CD4-positive, CD25-positive, alpha-beta regulatory T cell (primary cell): Measurements from ENCODE around the gene RHEB. TPM values are rescaled to one million over a fixed set of nuclear protein-coding genes. Genes with fewer than 3 reads are reported as not detected.

Experiments used
- ATAC-seq, 2 donors: fragments of 150-1000 bp; cut with Tn5 transposase; one replicate each; pipeline ENCODE4 v1.10.0; 2021; ENCODE audit warnings: low read depth in 2 of 2, moderate number of reproducible peaks in 2 of 2, moderate library complexity in 1 of 2
- DNase-seq, 3 donors: peaks; one replicate each; pipeline versions ENCODE4 v3.0.0 to v3.0.0-alpha.2; 2012 to 2022; ENCODE audit warnings: mixed read lengths in 1 of 3
- H3K27ac ChIP-seq: one replicate; pipeline ENCODE4 v1.7.0; 2013; ENCODE audit warnings: mild to moderate bottlenecking, low read length; ENCODE audit not compliant: insufficient read depth, poor library complexity, severe bottlenecking
- H3K27me3 ChIP-seq: one replicate; pipeline ENCODE4 v1.7.0; 2013; ENCODE audit warnings: low read length; ENCODE audit not compliant: control insufficient read depth, insufficient read depth
- H3K36me3 ChIP-seq: one replicate; pipeline ENCODE4 v1.7.0; 2013; ENCODE audit warnings: mild to moderate bottlenecking, low read length, moderate library complexity; ENCODE audit not compliant: control insufficient read depth, insufficient read depth
- H3K4me1 ChIP-seq: 2 replicates; pipeline ENCODE4 v1.7.0; 2013; ENCODE audit warnings: mild to moderate bottlenecking, low read length; ENCODE audit not compliant: insufficient read depth, control insufficient read depth, poor library complexity, severe bottlenecking
- H3K4me3 ChIP-seq: one replicate; pipeline ENCODE4 v1.7.0; 2013; ENCODE audit warnings: low read depth, mild to moderate bottlenecking, low read length, moderate library complexity
- H3K9me3 ChIP-seq, 2 experiments: 1 replicate in 1 of 2; 2 replicates in 1 of 2; pipeline ENCODE4 v1.7.0; 2013; ENCODE audit warnings: low read length in 2 of 2, mild to moderate bottlenecking in 1 of 2, moderate library complexity in 1 of 2; ENCODE audit not compliant: control insufficient read depth in 2 of 2
- H3K27ac Mint-ChIP-seq, 3 donors: one replicate each; pipeline ENCODE4 v1.8.0; 2020 to 2022; ENCODE audit warnings: mild to moderate bottlenecking in 3 of 3, mixed read lengths in 3 of 3, moderate library complexity in 2 of 3
- H3K27me3 Mint-ChIP-seq: one replicate; pipeline ENCODE4 v1.8.0; 2022; ENCODE audit warnings: mild to moderate bottlenecking, mixed read lengths
- H3K36me3 Mint-ChIP-seq: one replicate; pipeline ENCODE4 v1.8.0; 2020; ENCODE audit warnings: mixed read lengths
- H3K4me1 Mint-ChIP-seq, 4 donors: one replicate each; pipeline ENCODE4 v1.8.0; 2020 to 2022; ENCODE audit warnings: mixed read lengths in 4 of 4, mild to moderate bottlenecking in 1 of 4
- H3K4me3 Mint-ChIP-seq, 4 donors: one replicate each; pipeline ENCODE4 v1.8.0; 2020 to 2022; ENCODE audit warnings: mild to moderate bottlenecking in 4 of 4, mixed read lengths in 4 of 4, moderate library complexity in 3 of 4
- H3K9me3 Mint-ChIP-seq, 7 donors: one replicate each; pipeline ENCODE4 v1.8.0; 2020 to 2022; ENCODE audit warnings: mixed read lengths in 7 of 7, mild to moderate bottlenecking in 3 of 7, moderate library complexity in 2 of 7
- polyA plus RNA-seq, 4 donors: library from polyadenylated mRNA; unstranded; fragments of 300-500 nt; fragmentation: Illumina TruSeq; gene quantifications; one replicate each; pipeline ENCODE4 v1.2.3, GENCODE V29; 2021
- total RNA-seq: library from RNA; stranded (reverse); gene quantifications from one replicate; pipeline ENCODE4 v1.2.3, GENCODE V29; 2022

RHEB gene
- total and polyA plus RNA-seq, 5 donors from 2014 or later = 51.3 to 72.6 (median 65.3) TPM

- no peak overlapping the region for H3K4me3 Mint-ChIP-seq
- Histone ChIP-seq H3K27ac (no peak overlapping the region), H3K36me3 (no peaks in the 10 kb centered on the region), H3K4me1 (peaks cover 28% of the 10 kb centered on the region), H3K27me3 (no peaks in the 10 kb centered on the region), H3K4me3 (no peak overlapping the region), H3K9me3 (no peaks in the 10 kb centered on the region)
- no peaks in the 10 kb centered on the region for H3K36me3 Mint-ChIP-seq
- H3K27ac Mint-ChIP-seq = no peak overlapping the region
- H3K4me1 Mint-ChIP-seq = peaks cover 0 to 32% (median 11%) of the 10 kb centered on the region in 4 donors
- no peaks in the 10 kb centered on the region for H3K9me3 Mint-ChIP-seq
- DNase-seq (no peak), ATAC-seq (no peak)
- peaks cover 19% of the 10 kb centered on the region for H3K27me3 Mint-ChIP-seq
Measured at GRCh38 chr7:151436446-151437158, 83.1 kb downstream of the RHEB start.

- Mint-ChIP-seq H3K4me1 (peaks cover 0 to 32% (median 8%) of the 10 kb centered on the region in 4 donors), H3K36me3 (no peaks in the 10 kb centered on the region), H3K4me3 (no peak overlapping the region), H3K27ac (no peak overlapping the region), H3K27me3 (peaks cover 16% of the 10 kb centered on the region), H3K9me3 (no peaks in the 10 kb centered on the region)
- no peak overlapping the region for H3K4me3 ChIP-seq
- H3K4me1 ChIP-seq = peaks cover 31% of the 10 kb centered on the region
- H3K27ac ChIP-seq = no peak overlapping the region
- H3K36me3 ChIP-seq = no peaks in the 10 kb centered on the region
- no peak for DNase-seq
- H3K27me3 ChIP-seq = no peaks in the 10 kb centered on the region
- no peak for ATAC-seq
- no peaks in the 10 kb centered on the region for H3K9me3 ChIP-seq
Measured at GRCh38 chr7:151435971-151436370, 83.7 kb downstream of the RHEB start.

GRCh38 chr7:151435103-151435916 is 84.4 kb downstream of the RHEB start:
- H3K27ac ChIP-seq = no peak overlapping the region
- DNase-seq = no peak
- H3K27me3 ChIP-seq = no peaks in the 10 kb centered on the region
- H3K4me1 Mint-ChIP-seq = peaks cover 0 to 31% (median 12%) of the 10 kb centered on the region in 4 donors
- ATAC-seq = no peak
- H3K36me3 Mint-ChIP-seq = no peaks in the 10 kb centered on the region
- H3K4me3 Mint-ChIP-seq = no peak overlapping the region
- no peak overlapping the region for H3K4me3 ChIP-seq
- peaks cover 34% of the 10 kb centered on the region for H3K4me1 ChIP-seq
- H3K36me3 ChIP-seq = no peaks in the 10 kb centered on the region
- no peaks in the 10 kb centered on the region for H3K9me3 Mint-ChIP-seq
- no peaks in the 10 kb centered on the region for H3K9me3 ChIP-seq
- no peak overlapping the region for H3K27ac Mint-ChIP-seq
- peaks cover 11% of the 10 kb centered on the region for H3K27me3 Mint-ChIP-seq

GRCh38 chr7:151434549-151434948 is 85.1 kb downstream of the RHEB start:
- ATAC-seq (no peak), DNase-seq (no peak)
- no peaks in the 10 kb centered on the region for H3K36me3 ChIP-seq
- no peak overlapping the region for H3K4me3 ChIP-seq
- no peaks in the 10 kb centered on the region for H3K27me3 ChIP-seq
- no peak overlapping the region for H3K4me3 Mint-ChIP-seq
- peaks cover 38% of the 10 kb centered on the region for H3K4me1 ChIP-seq
- no peaks in the 10 kb centered on the region for H3K9me3 Mint-ChIP-seq
- H3K27me3 Mint-ChIP-seq = peaks cover 9% of the 10 kb centered on the region
- H3K27ac ChIP-seq = no peak overlapping the region
- no peaks in the 10 kb centered on the region for H3K9me3 ChIP-seq
- no peak overlapping the region for H3K27ac Mint-ChIP-seq
- H3K4me1 Mint-ChIP-seq = peaks cover 6 to 36% (median 18%) of the 10 kb centered on the region in 4 donors
- no peaks in the 10 kb centered on the region for H3K36me3 Mint-ChIP-seq

- peaks cover 40% of the 10 kb centered on the region for H3K4me1 ChIP-seq
- H3K36me3 ChIP-seq = no peaks in the 10 kb centered on the region
- H3K27ac ChIP-seq = no peak overlapping the region
- ATAC-seq (no peak), DNase-seq (no peak)
- no peaks in the 10 kb centered on the region for H3K9me3 ChIP-seq
- peaks cover 4% of the 10 kb centered on the region for H3K27me3 Mint-ChIP-seq
- no peaks in the 10 kb centered on the region for H3K36me3 Mint-ChIP-seq
- H3K4me1 Mint-ChIP-seq = peaks cover 7 to 43% (median 21%) of the 10 kb centered on the region in 4 donors
- H3K9me3 Mint-ChIP-seq = no peaks in the 10 kb centered on the region
- no peaks in the 10 kb centered on the region for H3K27me3 ChIP-seq
- no peak overlapping the region for H3K4me3 Mint-ChIP-seq
- H3K4me3 ChIP-seq = no peak overlapping the region
- no peak overlapping the region for H3K27ac Mint-ChIP-seq
Measured at GRCh38 chr7:151433721-151434400, 85.8 kb downstream of the RHEB start.

- peak in 2 of 3 donors; percentile 45 to 70 for DNase-seq
- H3K4me1 ChIP-seq = peaks cover 50% of the 10 kb centered on the region
- peaks cover 7 to 51% (median 23%) of the 10 kb centered on the region in 4 donors for H3K4me1 Mint-ChIP-seq
- H3K36me3 Mint-ChIP-seq = no peaks in the 10 kb centered on the region
- no peaks in the 10 kb centered on the region for H3K27me3 ChIP-seq
- H3K36me3 ChIP-seq = no peaks in the 10 kb centered on the region
- peak overlapping the region; percentile 14 for H3K27ac ChIP-seq
- H3K4me3 Mint-ChIP-seq = peak overlapping the region in 2 of 4 donors; percentile 29 to 50
- ATAC-seq = peak; percentile 62 to 66
- H3K27ac Mint-ChIP-seq = peak overlapping the region in 2 of 3 donors; percentile 31 to 73
- no peaks in the 10 kb centered on the region for H3K9me3 Mint-ChIP-seq
- H3K9me3 ChIP-seq = no peaks in the 10 kb centered on the region
- no peaks in the 10 kb centered on the region for H3K27me3 Mint-ChIP-seq
- H3K4me3 ChIP-seq = no peak overlapping the region
Measured at GRCh38 chr7:151432658-151433521, 86.8 kb downstream of the RHEB start.

GRCh38 chr7:151431768-151432311 is 87.9 kb downstream of the RHEB start:
- H3K4me3 ChIP-seq = no peak overlapping the region
- Mint-ChIP-seq H3K4me1 (peaks cover 7 to 56% (median 24%) of the 10 kb centered on the region in 4 donors), H3K27me3 (no peaks in the 10 kb centered on the region), H3K27ac (no peak overlapping the region), H3K9me3 (no peaks in the 10 kb centered on the region), H3K4me3 (no peak overlapping the region), H3K36me3 (no peaks in the 10 kb centered on the region)
- ATAC-seq (no peak), DNase-seq (no peak)
- H3K27ac ChIP-seq = no peak overlapping the region
- H3K27me3 ChIP-seq = no peaks in the 10 kb centered on the region
- no peaks in the 10 kb centered on the region for H3K9me3 ChIP-seq
- no peaks in the 10 kb centered on the region for H3K36me3 ChIP-seq
- peaks cover 58% of the 10 kb centered on the region for H3K4me1 ChIP-seq
